GM23338 (cell line): ENCODE measurements around the gene DAPK1. TPM values are rescaled to one million over a fixed set of nuclear protein-coding genes. Genes with fewer than 3 reads are reported as not detected.

Source experiments
- ATAC-seq: fragments of 200-7000 bp; cut with Tn5 transposase; 3 replicates; pipeline ENCODE4 v1.9.1; 2020
- DNase-seq: peaks from one replicate; pipeline ENCODE4 v3.0.0-alpha.2; 2015; ENCODE audit warnings: low spot score
- H2AFZ ChIP-seq: fragments of 200-600 bp; sonication (generic); 2 replicates; pipeline ENCODE4 v1.8.0; 2016; ENCODE audit warnings: antibody characterized with exemption, mild to moderate bottlenecking, moderate library complexity
- H3F3A ChIP-seq: fragments of 200-600 bp; sonication (generic); replicated peaks from 2 replicates; pipeline ENCODE4 v1.8.0; 2017; ENCODE audit warnings: antibody characterized with exemption, mixed run types, low read depth
- H3K27ac ChIP-seq: fragments of 200-600 bp; sonication (generic); 2 replicates; pipeline ENCODE4 v1.6.1; 2016; ENCODE audit warnings: low read depth
- H3K27me3 ChIP-seq: fragments of 200-600 bp; sonication (generic); 2 replicates; pipeline ENCODE4 v1.8.0; 2016; ENCODE audit warnings: mild to moderate bottlenecking, mixed run types, moderate library complexity; ENCODE audit not compliant: insufficient read depth
- H3K36me3 ChIP-seq: fragments of 200-600 bp; sonication (generic); 2 replicates; pipeline ENCODE4 v1.8.0; 2016; ENCODE audit warnings: mild to moderate bottlenecking; ENCODE audit not compliant: insufficient read depth
- H3K4me1 ChIP-seq: fragments of 200-600 bp; sonication (generic); 2 replicates; pipeline ENCODE4 v1.8.0; 2016; ENCODE audit warnings: mild to moderate bottlenecking, moderate library complexity; ENCODE audit not compliant: insufficient read depth
- H3K4me2 ChIP-seq: fragments of 200-600 bp; sonication (generic); 2 replicates; pipeline ENCODE4 v1.7.1; 2017; ENCODE audit warnings: mixed run types
- H3K4me3 ChIP-seq: fragments of 200-600 bp; sonication (generic); 2 replicates; pipeline ENCODE4 v1.6.1; 2016; ENCODE audit warnings: mixed run types
- H3K79me2 ChIP-seq: fragments of 200-600 bp; sonication (generic); replicated peaks from 2 replicates; pipeline ENCODE4 v1.8.0; 2017; ENCODE audit warnings: mild to moderate bottlenecking; ENCODE audit not compliant: insufficient read depth
- H3K9me2 ChIP-seq: fragments of 200-600 bp; sonication (generic); 2 replicates; pipeline ENCODE4 v1.8.0; 2017; ENCODE audit not compliant: insufficient read depth
- H4K20me1 ChIP-seq: fragments of 200-600 bp; sonication (generic); replicated peaks from 2 replicates; pipeline ENCODE4 v1.8.0; 2017; ENCODE audit warnings: mild to moderate bottlenecking; ENCODE audit not compliant: insufficient read depth
- H3K27ac Mint-ChIP-seq: 2 replicates; pipeline ENCODE4 v1.8.0; 2020; ENCODE audit warnings: inconsistent platforms, mild to moderate bottlenecking, moderate library complexity, mixed read lengths
- H3K27me3 Mint-ChIP-seq: 3 replicates; pipeline ENCODE4 v1.8.0; 2022; ENCODE audit warnings: low read depth, mild to moderate bottlenecking, moderate library complexity, mixed read lengths, inconsistent platforms; ENCODE audit not compliant: insufficient read depth, poor library complexity
- H3K36me3 Mint-ChIP-seq: 3 replicates; pipeline ENCODE4 v1.8.0; 2021; ENCODE audit warnings: low read depth, mild to moderate bottlenecking, inconsistent platforms, moderate library complexity, mixed read lengths
- H3K4me1 Mint-ChIP-seq: 3 replicates; pipeline ENCODE4 v1.8.0; 2020; ENCODE audit warnings: mild to moderate bottlenecking, inconsistent platforms, mixed read lengths
- H3K4me3 Mint-ChIP-seq: 3 replicates; pipeline ENCODE4 v1.8.0; 2021; ENCODE audit warnings: moderate library complexity, mild to moderate bottlenecking, inconsistent platforms, mixed read lengths
- H3K9me3 Mint-ChIP-seq: 3 replicates; pipeline ENCODE4 v1.8.0; 2020; ENCODE audit warnings: moderate library complexity, mild to moderate bottlenecking, inconsistent platforms, mixed read lengths
- CREB1 ChIP-seq: fragments of 250-450 bp; sonication (Bioruptor Pico); IDR thresholded peaks from 2 replicates; pipeline ENCODE4 v1.5.0; 2020; ENCODE audit warnings: low read depth, mild to moderate bottlenecking, moderate library complexity
- EZH2 ChIP-seq: fragments of 200-600 bp; sonication (generic); IDR thresholded peaks from one replicate; pipeline ENCODE4 v1.8.0; 2017; ENCODE audit warnings: antibody characterized with exemption, mild to moderate bottlenecking, low read depth; ENCODE audit not compliant: unreplicated experiment
- EZH2phosphoT487 ChIP-seq: fragments of 200-600 bp; sonication (generic); IDR thresholded peaks from one replicate; pipeline ENCODE4 v1.8.1; 2018; ENCODE audit warnings: antibody characterized with exemption; ENCODE audit not compliant: unreplicated experiment
- POLR2AphosphoS5 ChIP-seq: IDR thresholded peaks from 2 replicates; pipeline ENCODE4 v1.6.1; 2016; ENCODE audit warnings: antibody characterized with exemption, low read depth
- REST ChIP-seq: IDR thresholded peaks from one replicate; pipeline ENCODE4 v1.6.1; 2018; ENCODE audit warnings: antibody characterized with exemption; ENCODE audit not compliant: unreplicated experiment
- STAT1 ChIP-seq: IDR thresholded peaks from one replicate; pipeline ENCODE4 v1.6.1; 2016; ENCODE audit warnings: antibody characterized with exemption; ENCODE audit not compliant: unreplicated experiment
- ZNF114 ChIP-seq: fragments of 250-450 bp; sonication (Bioruptor Pico); IDR thresholded peaks from 2 replicates; pipeline ENCODE4 v1.5.0; 2020; ENCODE audit warnings: mild to moderate bottlenecking, moderate library complexity
- ZNF462 ChIP-seq: fragments of 250-450 bp; sonication (Bioruptor Pico); IDR thresholded peaks from 2 replicates; pipeline ENCODE4 v1.5.0; 2020; ENCODE audit warnings: mild to moderate bottlenecking, moderate library complexity
- polyA plus RNA-seq: library from polyadenylated mRNA; unstranded; fragments of >200 nt; fragmentation: Nextera tagmentation; extraction: Ambion mirVana; gene quantifications from 2 replicates; pipeline ENCODE4 v1.2.1, GENCODE V29; 2016
- total RNA-seq: library from RNA; depleted of rRNA; stranded (reverse); fragments of >200 nt; shearing (Covaris generic); gene quantifications from 2 replicates; pipeline ENCODE4 v1.2.3, GENCODE V29; 2014
- TF ChIP-seq, protein P1 (sequence below): IDR thresholded peaks from 2 replicates; pipeline ENCODE4 v1.6.1; 2016; ENCODE audit warnings: antibody characterized with exemption

DAPK1 gene
- total and polyA plus RNA-seq, 2 experiments from 2014 or later = 37.0 to 134 TPM

- TF ChIP-seq, protein P1, sequence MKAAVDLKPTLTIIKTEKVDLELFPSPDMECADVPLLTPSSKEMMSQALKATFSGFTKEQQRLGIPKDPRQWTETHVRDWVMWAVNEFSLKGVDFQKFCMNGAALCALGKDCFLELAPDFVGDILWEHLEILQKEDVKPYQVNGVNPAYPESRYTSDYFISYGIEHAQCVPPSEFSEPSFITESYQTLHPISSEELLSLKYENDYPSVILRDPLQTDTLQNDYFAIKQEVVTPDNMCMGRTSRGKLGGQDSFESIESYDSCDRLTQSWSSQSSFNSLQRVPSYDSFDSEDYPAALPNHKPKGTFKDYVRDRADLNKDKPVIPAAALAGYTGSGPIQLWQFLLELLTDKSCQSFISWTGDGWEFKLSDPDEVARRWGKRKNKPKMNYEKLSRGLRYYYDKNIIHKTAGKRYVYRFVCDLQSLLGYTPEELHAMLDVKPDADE = no peak
- TF ChIP-seq ZNF462 (CRISPR knock-in tag) (no peak), EZH2phosphoT487 (no peak), POLR2AphosphoS5 (no peak), EZH2 (no peak)
Measured at GRCh38 chr9:87668222-87668621, 170.6 kb downstream of the DAPK1 start (continued).

GRCh38 chr9:87668722-87669121 is 171.1 kb downstream of the DAPK1 start:
- Histone ChIP-seq H3K36me3 (peaks cover 38% of the 10 kb centered on the region), H3K9me2 (no peaks in the 10 kb centered on the region; the same call in 1 of the 2 replicates), H3K4me2 (no peak overlapping the region), H4K20me1 (no peaks in the 10 kb centered on the region), H3K4me1 (no peaks in the 10 kb centered on the region), H3K79me2 (no peaks in the 10 kb centered on the region), H3K27ac (no peak overlapping the region), H3F3A (no peaks in the 10 kb centered on the region), H2AFZ (no peak overlapping the region), H3K27me3 (no peaks in the 10 kb centered on the region), H3K4me3 (no peak overlapping the region)
- H3K9me3 Mint-ChIP-seq = peaks cover 43% of the 10 kb centered on the region
- DNase-seq = no peak
- H3K36me3 Mint-ChIP-seq = peaks cover 88% of the 10 kb centered on the region
- no peak overlapping the region for H3K4me3 Mint-ChIP-seq
- no peaks in the 10 kb centered on the region; the same call in 2 of the 3 replicates for H3K4me1 Mint-ChIP-seq
- peaks cover 29% of the 10 kb centered on the region for H3K27me3 Mint-ChIP-seq
- H3K27ac Mint-ChIP-seq = no peak overlapping the region
- TF ChIP-seq CREB1 (CRISPR knock-in tag) (no peak), REST (no peak), STAT1 (no peak), ZNF114 (no peak)
- TF ChIP-seq, protein P1 = no peak
- no peak for ATAC-seq
